Activated CD4-positive, alpha-beta memory T cell treated with anti-CD3 and anti-CD28 coated beads, Interleukin-2, amount 10 ng/mL, durations not matched to agents 7 days and 5 days (primary cell): ENCODE results near the gene INTU. TPM values are rescaled to one million over a fixed set of nuclear protein-coding genes. Genes with fewer than 3 reads are reported as not detected.

Experiments used
- CTCF ChIA-PET: fragments of 350-600 bp; sonication (Branson Sonifier 250); formaldehyde crosslinking; loops from one replicate; lab custom pipeline; 2021; ENCODE audit warnings: antibody characterized with exemption, inconsistent platforms; lab: Charles Lee
- POLR2A ChIA-PET: fragments of 350-600 bp; sonication (Branson Sonifier 250); formaldehyde crosslinking; loops from one replicate; lab custom pipeline; 2021; ENCODE audit warnings: antibody characterized with exemption; lab: Charles Lee
- DNase-seq: peaks from one replicate; pipeline ENCODE4 v3.0.0-alpha.2; 2020
- H3K27ac Mint-ChIP-seq: one replicate; pipeline ENCODE4 v1.8.0; 2021; ENCODE audit warnings: mild to moderate bottlenecking, mixed read lengths
- H3K27me3 Mint-ChIP-seq: one replicate; pipeline ENCODE4 v1.8.0; 2021; ENCODE audit warnings: mixed read lengths
- H3K36me3 Mint-ChIP-seq: one replicate; pipeline ENCODE4 v1.8.0; 2021; ENCODE audit warnings: low read depth, mixed read lengths
- H3K4me1 Mint-ChIP-seq: one replicate; pipeline ENCODE4 v1.8.0; 2021; ENCODE audit warnings: mixed read lengths
- H3K4me3 Mint-ChIP-seq: one replicate; pipeline ENCODE4 v1.8.0; 2021; ENCODE audit warnings: mild to moderate bottlenecking, mixed read lengths
- H3K9me3 Mint-ChIP-seq: one replicate; pipeline ENCODE4 v1.8.0; 2021; ENCODE audit warnings: mixed read lengths
- total RNA-seq, 2 experiments: library from RNA; stranded (reverse); gene quantifications; one replicate each; pipeline ENCODE4 v1.2.3, GENCODE V29; 2021

Gene INTU
- total RNA-seq, 2 experiments from 2014 or later, result not detected

DNA sequence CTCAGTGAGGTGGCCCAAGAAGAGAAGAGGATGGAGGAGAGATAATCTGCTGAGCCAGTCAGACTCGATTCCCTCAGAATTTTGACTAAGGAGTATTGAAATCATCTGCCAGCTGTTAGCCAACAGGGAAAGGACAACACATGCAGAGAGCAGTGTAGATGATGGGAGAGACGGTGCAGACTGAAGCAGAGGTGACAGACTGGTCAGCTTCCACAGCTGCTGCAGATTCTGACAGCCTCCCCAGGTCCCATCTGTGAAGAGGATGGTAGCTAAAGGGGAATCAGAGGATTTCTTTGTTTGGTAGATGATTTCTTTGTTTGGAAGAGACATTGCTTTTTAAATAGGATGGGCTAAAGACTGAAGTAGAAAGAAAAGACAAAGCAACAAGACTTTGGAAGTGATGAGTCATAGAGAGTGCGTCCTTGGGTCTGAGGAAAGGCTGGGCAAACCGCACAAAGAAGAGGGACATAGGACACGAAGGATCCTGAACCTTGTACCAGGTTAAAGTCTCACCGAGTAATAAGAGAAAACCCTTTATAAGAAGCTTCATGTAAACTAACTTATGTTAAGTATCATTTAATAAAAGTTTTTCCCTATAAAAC, 27.6 kb downstream of the INTU start:
- Mint-ChIP-seq H3K4me1 (no peaks in the 10 kb centered on the region), H3K4me3 (no peak overlapping the region), H3K27me3 (no peaks in the 10 kb centered on the region), H3K36me3 (no peaks in the 10 kb centered on the region), H3K27ac (no peak overlapping the region), H3K9me3 (no peaks in the 10 kb centered on the region)
- ChIA-PET CTCF (no interaction called here), POLR2A (no interaction called here)
- no peak for DNase-seq

DNA sequence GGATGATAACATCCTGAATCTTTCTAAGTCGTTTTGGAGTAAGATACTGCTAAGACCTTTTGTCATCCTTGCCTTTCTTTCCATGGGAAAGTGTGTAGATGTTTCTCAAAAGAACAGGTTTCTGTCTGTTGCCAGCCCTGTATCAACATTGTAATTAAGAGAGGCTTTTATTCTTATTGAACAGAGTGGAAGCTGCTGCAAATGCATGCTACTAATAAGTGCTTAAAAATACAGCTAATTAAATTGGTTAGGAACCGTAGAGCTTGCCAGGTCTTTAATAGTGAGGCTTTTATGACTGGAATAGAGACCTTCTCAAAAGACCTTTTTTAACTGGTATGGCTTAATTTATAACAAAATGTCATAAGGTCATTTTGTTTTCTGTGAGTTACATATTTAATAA, 34.4 kb downstream of the INTU start:
- Mint-ChIP-seq H3K4me3 (no peak overlapping the region), H3K9me3 (no peaks in the 10 kb centered on the region), H3K27me3 (no peaks in the 10 kb centered on the region), H3K4me1 (no peaks in the 10 kb centered on the region), H3K36me3 (no peaks in the 10 kb centered on the region), H3K27ac (no peak overlapping the region)
- POLR2A ChIA-PET, result no interaction called here
- CTCF ChIA-PET, result no interaction called here
- no peak for DNase-seq

DNA sequence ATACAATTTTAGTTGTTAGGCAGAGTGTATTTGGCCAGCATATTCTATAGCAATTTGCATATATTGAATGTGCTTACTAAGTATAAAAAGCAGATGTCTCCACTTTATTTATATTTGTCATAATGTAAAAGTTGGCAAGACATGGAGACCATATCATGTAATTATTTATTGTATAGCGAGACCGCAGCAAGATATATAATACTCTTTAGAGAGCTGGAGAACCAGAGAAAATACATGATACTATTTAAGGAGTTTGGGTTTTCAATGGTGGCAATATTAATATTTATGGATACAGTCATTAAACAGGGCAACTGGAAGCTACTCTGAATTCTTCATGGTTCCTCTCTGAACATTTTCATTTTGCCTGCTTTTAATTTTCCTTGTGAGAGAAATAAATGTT, 35.0 kb downstream of the INTU start:
- POLR2A ChIA-PET, result no interaction called here
- no peaks in the 10 kb centered on the region for H3K9me3 Mint-ChIP-seq
- CTCF ChIA-PET, result no interaction called here
- H3K4me3 Mint-ChIP-seq, result no peak overlapping the region
- no peak overlapping the region for H3K27ac Mint-ChIP-seq
- no peaks in the 10 kb centered on the region for H3K4me1 Mint-ChIP-seq
- no peak for DNase-seq
- no peaks in the 10 kb centered on the region for H3K27me3 Mint-ChIP-seq
- H3K36me3 Mint-ChIP-seq, result no peaks in the 10 kb centered on the region

DNA sequence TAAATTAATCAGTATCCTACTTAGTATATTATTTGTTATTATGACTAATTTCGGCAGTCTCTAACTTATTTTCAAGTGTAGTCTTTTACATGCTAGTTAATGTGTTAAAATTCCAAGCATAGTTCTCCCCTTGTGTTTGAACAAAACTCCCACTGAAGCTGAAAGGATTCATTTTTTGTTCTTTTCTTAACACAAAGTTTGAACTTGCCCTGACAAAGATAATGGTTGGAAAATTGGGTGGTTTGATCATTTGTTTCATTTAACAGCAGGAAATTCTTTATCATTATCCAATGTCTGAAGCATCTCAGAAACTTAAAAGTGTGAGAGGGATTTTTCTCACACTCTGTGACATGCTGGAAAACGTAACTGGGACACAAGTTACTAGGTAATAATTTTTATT, 36.0 kb downstream of the INTU start:
- ChIA-PET POLR2A (no interaction called here), CTCF (no interaction called here)
- Mint-ChIP-seq H3K4me3 (no peak overlapping the region), H3K4me1 (no peaks in the 10 kb centered on the region), H3K27me3 (no peaks in the 10 kb centered on the region), H3K36me3 (no peaks in the 10 kb centered on the region), H3K9me3 (no peaks in the 10 kb centered on the region), H3K27ac (no peak overlapping the region)
- no peak for DNase-seq

DNA sequence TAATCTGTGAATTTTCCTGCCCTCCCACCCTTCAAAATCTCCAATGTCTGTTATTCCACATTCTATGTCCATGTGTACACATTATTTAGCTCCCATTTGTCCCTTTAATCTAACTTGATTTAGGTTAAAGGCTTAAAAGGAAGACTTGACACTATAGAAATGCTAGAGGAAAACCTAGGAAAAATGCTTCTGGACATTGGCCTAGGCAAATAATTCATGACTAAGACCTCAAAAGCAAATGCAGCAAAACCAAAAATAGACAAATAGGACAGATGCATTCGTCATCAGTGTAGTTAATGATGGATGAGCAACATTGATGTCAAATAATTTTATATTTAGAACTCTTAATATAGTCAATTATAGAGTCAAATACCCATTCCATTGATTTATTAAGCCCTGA, 36.9 kb downstream of the INTU start:
- H3K4me3 Mint-ChIP-seq, result no peak overlapping the region
- no peaks in the 10 kb centered on the region for H3K4me1 Mint-ChIP-seq
- ChIA-PET POLR2A (no interaction called here), CTCF (no interaction called here)
- H3K36me3 Mint-ChIP-seq, result no peaks in the 10 kb centered on the region
- H3K27ac Mint-ChIP-seq, result no peak overlapping the region
- no peaks in the 10 kb centered on the region for H3K9me3 Mint-ChIP-seq
- no peak for DNase-seq
- H3K27me3 Mint-ChIP-seq, result no peaks in the 10 kb centered on the region

DNA sequence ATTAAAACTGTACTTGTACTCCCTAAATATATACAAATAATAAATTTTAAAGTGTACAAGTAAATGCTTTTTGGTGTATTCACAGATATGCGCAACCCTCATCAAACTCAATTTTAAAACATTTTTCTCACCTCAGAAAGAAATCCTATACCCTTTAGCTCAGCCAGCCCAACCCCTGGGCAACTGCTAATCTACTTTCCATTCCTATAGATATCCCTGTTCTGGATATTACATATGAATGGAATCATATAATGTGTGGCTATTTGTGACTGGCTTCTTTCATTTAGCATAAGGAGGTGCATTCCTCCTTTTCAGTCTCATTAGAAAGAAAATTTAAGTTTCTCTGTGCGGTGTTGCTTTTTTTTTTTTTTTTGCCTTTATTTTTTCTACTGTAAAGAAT, 39.4 kb downstream of the INTU start:
- no peaks in the 10 kb centered on the region for H3K36me3 Mint-ChIP-seq
- no peaks in the 10 kb centered on the region for H3K4me1 Mint-ChIP-seq
- CTCF ChIA-PET, result no interaction called here
- H3K9me3 Mint-ChIP-seq, result peaks cover 2% of the 10 kb centered on the region
- POLR2A ChIA-PET, result no interaction called here
- no peak for DNase-seq
- no peak overlapping the region for H3K27ac Mint-ChIP-seq
- no peaks in the 10 kb centered on the region for H3K27me3 Mint-ChIP-seq
- H3K4me3 Mint-ChIP-seq, result no peak overlapping the region

DNA sequence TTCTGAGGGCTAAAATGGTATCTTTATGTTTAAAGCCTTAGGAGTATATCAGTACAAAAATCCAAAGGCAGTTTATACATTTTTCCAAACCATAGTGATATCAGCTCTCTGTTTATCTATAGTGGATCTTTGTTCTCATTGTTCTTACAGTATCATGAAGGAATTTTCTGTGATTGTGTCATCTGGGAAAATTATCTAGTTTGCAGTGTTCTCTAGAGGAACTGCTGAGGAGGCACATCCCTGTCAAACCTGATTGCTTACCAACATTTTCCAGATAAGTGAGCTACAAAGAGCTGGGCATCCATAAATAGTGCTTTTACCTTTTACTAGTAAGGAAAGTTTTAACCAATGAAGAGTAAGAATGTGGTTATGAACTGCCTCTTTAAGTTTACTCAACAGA, 52.5 kb downstream of the INTU start:
- no peaks in the 10 kb centered on the region for H3K27me3 Mint-ChIP-seq
- H3K27ac Mint-ChIP-seq, result no peak overlapping the region
- ChIA-PET POLR2A (no interaction called here), CTCF (no interaction called here)
- H3K4me1 Mint-ChIP-seq, result no peaks in the 10 kb centered on the region
- H3K36me3 Mint-ChIP-seq, result no peaks in the 10 kb centered on the region
- no peaks in the 10 kb centered on the region for H3K9me3 Mint-ChIP-seq
- DNase-seq, result no peak
- no peak overlapping the region for H3K4me3 Mint-ChIP-seq

DNA sequence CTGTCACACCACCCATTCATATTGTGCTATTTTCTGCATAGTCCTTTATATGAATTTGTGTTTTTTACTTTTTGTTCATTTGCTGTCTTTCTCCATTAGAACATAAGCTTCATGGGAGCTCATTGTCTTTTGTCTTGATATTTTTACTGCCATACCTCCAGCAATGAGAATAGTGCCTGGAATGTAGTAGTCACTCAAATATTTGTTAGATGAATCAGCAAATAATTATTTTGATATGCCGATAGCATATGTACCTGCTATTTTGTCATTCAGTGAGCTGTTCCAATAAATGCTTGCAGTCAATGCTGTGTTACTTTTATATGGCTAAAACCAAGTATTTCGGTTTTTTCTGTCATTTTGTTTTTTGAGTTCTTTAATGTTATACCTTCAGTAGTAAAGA, 53.9 kb downstream of the INTU start:
- POLR2A ChIA-PET, result no interaction called here
- Mint-ChIP-seq H3K4me3 (no peak overlapping the region), H3K36me3 (no peaks in the 10 kb centered on the region), H3K27ac (no peak overlapping the region), H3K4me1 (no peaks in the 10 kb centered on the region), H3K27me3 (no peaks in the 10 kb centered on the region), H3K9me3 (no peaks in the 10 kb centered on the region)
- no peak for DNase-seq
- CTCF ChIA-PET, result no interaction called here

DNA sequence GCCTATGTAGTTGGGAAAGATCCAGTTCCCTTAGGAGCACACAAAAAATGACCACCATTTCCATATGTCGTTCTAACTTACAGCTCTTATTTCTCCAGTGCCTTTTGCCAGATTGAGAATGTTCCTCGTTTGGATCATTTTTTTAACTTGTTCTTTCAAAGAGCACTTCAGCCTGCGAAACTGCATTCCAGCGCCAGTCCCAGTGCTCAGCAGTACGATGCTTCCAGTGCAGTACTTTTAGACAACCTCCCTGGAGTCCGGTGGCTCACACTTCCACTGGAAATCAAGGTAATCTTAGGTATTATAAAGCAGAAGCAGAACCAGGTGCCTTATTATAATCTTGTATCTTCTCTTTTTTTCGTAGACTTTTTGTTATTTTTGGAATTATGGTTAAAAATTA, 54.8 kb downstream of the INTU start:
- H3K9me3 Mint-ChIP-seq, result no peaks in the 10 kb centered on the region
- H3K27me3 Mint-ChIP-seq, result no peaks in the 10 kb centered on the region
- ChIA-PET CTCF (interaction anchor here (0.6 kb wide), 1 partner anchor 20 kb away, joined by 3 read pairs; no protein-coding TSS in a partner anchor), POLR2A (no interaction called here)
- no peak for DNase-seq
- no peak overlapping the region for H3K4me3 Mint-ChIP-seq
- H3K36me3 Mint-ChIP-seq, result no peaks in the 10 kb centered on the region
- no peak overlapping the region for H3K27ac Mint-ChIP-seq
- H3K4me1 Mint-ChIP-seq, result no peaks in the 10 kb centered on the region

DNA sequence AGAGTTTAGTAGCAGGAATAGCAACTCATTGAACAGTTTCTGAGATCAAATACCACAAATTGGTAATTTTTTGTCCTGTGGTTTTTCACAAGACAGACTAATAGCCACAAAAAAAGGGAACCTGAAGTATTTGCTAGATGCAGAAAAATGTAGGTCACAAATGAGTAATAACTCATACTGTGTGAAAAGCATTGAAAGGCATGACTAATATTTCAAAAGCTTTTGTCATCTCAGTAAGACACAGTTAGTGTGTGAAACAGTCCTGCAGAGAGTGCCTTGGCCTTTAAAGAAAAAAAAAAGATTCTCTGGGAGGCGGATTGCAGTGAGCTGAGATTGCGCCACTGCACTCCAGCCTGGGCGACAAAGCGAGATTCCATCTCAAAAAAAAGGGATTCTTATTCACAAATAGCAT, 66.0 kb downstream of the INTU start:
- Mint-ChIP-seq H3K36me3 (no peaks in the 10 kb centered on the region), H3K4me3 (no peak overlapping the region), H3K9me3 (no peaks in the 10 kb centered on the region), H3K4me1 (no peaks in the 10 kb centered on the region), H3K27me3 (peaks cover 6% of the 10 kb centered on the region), H3K27ac (no peak overlapping the region)
- ChIA-PET POLR2A (no interaction called here), CTCF (no interaction called here)
- no peak for DNase-seq

DNA sequence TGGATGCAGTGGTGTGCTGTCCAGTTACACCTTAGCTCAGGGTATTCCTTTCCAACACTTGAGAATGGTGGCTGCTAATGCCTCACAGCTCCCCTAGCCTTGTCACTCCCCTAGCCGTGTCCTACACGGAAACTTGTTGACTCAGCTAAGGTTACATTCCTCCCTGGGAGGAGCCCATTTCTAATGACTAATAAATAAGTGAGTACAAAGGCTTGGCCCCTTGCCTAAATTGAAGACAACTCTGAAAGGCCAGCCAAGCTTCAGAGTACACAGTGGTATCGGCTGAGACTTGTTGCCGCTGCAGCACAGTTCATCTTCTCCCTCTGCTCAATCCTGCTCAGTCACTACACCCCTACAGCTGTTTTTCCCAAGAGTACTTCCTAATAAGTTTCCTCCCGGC, 76.2 kb downstream of the INTU start:
- Mint-ChIP-seq H3K4me1 (no peaks in the 10 kb centered on the region), H3K36me3 (no peaks in the 10 kb centered on the region), H3K27ac (no peak overlapping the region), H3K27me3 (no peaks in the 10 kb centered on the region), H3K9me3 (no peaks in the 10 kb centered on the region), H3K4me3 (no peak overlapping the region)
- ChIA-PET CTCF (no interaction called here), POLR2A (no interaction called here)
- no peak for DNase-seq

DNA sequence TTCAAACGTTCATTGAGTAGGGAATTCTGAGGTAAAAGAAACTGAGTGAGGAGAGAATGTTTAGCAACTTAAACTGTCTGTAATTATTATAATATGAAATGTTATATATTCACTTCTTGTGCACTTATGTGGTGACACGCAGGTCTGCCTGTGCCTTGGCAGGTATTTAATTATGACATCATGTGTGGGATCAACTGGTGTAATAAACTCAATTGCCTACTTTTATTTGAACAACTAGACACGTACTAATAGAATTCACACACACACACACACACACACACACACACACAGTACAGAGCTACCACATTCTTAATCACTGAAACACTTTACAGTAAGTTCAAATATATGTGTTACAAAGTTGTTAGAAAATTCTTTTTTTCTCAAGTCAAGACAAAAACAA, 76.7 kb downstream of the INTU start:
- ChIA-PET POLR2A (no interaction called here), CTCF (interaction anchor here (1.0 kb wide), 1 partner anchor 20 kb away, joined by 3 read pairs; no protein-coding TSS in a partner anchor)
- peaks cover 2% of the 10 kb centered on the region for H3K27me3 Mint-ChIP-seq
- no peaks in the 10 kb centered on the region for H3K9me3 Mint-ChIP-seq
- no peak overlapping the region for H3K4me3 Mint-ChIP-seq
- no peak overlapping the region for H3K27ac Mint-ChIP-seq
- DNase-seq, result no peak
- H3K36me3 Mint-ChIP-seq, result no peaks in the 10 kb centered on the region
- no peaks in the 10 kb centered on the region for H3K4me1 Mint-ChIP-seq

DNA sequence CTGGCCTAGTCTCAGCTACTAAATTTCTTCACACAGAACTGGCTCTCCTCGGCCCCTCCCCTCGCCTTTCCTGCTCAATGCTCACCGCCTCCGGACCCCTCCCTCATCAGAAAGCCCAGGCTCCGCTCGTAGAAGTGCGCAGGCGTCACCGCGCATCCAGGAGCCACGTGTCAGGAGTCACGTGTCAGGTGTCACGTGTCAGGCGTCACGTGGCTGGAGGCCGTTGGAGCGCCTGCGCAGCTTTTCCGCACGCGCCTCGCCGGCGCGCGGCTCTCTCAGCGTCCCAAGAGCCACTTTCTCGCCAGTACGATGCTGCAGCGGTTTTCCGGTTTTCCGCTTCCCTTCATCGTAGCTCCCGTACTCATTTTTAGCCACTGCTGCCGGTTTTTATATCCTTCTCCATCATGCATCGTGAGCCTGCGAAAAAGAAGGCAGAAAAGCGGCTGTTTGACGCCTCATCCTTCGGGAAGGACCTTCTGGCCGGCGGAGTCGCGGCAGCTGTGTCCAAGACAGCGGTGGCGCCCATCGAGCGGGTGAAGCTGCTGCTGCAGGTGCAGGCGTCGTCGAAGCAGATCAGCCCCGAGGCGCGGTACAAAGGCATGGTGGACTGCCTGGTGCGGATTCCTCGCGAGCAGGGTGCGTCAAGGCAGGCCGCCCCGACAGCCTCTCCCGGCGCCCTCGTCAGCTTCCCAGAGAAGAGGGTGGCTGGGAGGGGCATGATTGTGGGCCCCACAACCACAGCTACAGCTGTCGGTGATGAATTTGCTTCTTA, 97.6 kb downstream of the INTU start, which contains the start of gene SLC25A31:
TSS of gene SLC25A31 (plus strand) at position 259 of the 772 bp plus-strand sequence. CDS start at position 405, 146 bp downstream.
- DNase-seq, result no peak
- no peaks in the 10 kb centered on the region for H3K9me3 Mint-ChIP-seq
- ChIA-PET CTCF (no interaction called here), POLR2A (no interaction called here)
- H3K27ac Mint-ChIP-seq, result no peak within 1 kb of the TSS
- H3K36me3 Mint-ChIP-seq, result no peaks in the 10 kb centered on the region
- peaks cover 3% of the 10 kb centered on the region for H3K27me3 Mint-ChIP-seq
- H3K4me3 Mint-ChIP-seq, result no peak within 1 kb of the TSS
- no peaks in the 10 kb centered on the region for H3K4me1 Mint-ChIP-seq

DNA sequence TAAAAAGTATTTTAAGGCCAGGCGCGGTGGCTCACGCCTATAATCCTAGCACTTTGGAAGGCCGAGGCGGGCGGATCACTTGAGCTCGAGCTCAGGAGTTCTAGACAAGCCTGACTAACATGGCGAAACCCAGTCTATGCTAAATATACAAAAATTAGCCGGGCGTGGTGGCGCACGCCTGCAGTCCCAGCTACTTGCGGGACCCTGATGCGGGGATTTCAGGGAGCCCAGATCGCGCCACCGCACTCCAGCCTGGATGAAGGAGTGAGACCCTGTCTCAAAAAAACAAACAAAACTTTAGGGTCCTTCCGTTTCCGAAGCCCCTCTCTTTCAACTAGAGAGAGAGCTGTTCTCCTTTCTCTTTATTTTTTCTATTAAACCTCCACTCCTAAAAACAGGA, 98.6 kb downstream of the INTU start:
- POLR2A ChIA-PET, result no interaction called here
- CTCF ChIA-PET, result interaction anchor here (1.5 kb wide), 1 partner anchor 130 kb away, joined by 7 read pairs; no protein-coding TSS in a partner anchor

More for the DNA sequence above, 98.6 kb downstream of the INTU start:
- Mint-ChIP-seq H3K27ac (no peak overlapping the region), H3K27me3 (peaks cover 2% of the 10 kb centered on the region), H3K9me3 (no peaks in the 10 kb centered on the region), H3K4me3 (no peak overlapping the region), H3K4me1 (no peaks in the 10 kb centered on the region), H3K36me3 (no peaks in the 10 kb centered on the region)
- DNase-seq, result no peak
